ENCODE measurements around the gene SLC10A3. TPM values are rescaled to one million over a fixed set of nuclear protein-coding genes. Genes with fewer than 3 reads are reported as not detected.
A peak's percentile ranks its signal among the peaks of the same experiment; 100 is the strongest.

Gene SLC10A3
- total and polyA plus RNA-seq, 2 donors (not counting 1 experiment from before 2014, with no cell fraction given): 17.9 to 36.9 TPM

DNA sequence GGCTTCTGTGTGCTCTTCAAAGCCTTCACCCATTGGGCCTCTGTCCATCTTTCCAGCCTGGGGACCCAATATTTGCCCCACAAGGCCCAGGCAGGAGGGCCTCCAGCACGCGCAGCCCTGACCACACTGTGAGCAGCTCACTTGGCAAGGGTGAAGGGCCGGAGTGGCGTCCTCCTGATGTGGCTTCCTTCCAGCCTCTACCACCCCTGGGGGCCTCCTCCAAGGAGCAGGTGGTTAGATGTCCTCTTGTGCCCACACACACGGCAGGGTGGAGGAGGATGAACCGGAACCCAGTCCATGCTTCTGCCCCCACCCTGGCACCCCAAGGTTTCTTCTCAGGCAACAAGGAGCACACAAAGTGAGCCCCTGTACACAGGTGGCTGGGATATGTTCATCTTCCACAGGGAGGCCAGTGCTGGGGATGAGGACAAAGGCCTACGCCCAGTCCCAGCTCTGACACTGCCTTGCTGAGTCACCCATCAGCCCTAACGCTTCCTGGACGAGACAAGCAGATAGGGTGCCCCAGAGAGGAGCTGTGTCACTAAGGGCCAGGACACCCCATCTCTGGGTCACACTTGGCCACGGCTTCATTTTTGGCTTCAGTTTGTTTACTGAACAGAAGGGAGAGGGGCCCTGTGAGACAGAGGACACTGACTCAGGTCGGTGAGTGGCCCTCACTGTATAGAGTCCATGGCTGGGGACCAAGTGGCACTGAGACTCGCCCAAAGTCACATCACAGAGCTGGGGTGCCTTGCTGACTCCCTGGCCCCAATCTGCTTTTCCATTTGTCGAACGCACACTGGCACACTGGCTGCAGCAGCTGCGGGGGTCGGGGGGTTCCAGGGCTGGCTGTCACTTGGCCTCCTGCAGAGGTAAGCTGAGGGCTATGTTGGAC, 5.9 kb downstream of the SLC10A3 start:
- H2AFZ ChIP-seq (ENCODE audit: insufficient read depth, low read depth, low read length, poor library complexity, severe bottlenecking): no peak overlapping the region
- CTCF ChIA-PET: interaction anchor here (2.7 kb wide), 1 partner anchor 43 kb away, joined by 12 read pairs; no protein-coding TSS in a partner anchor

More for the DNA sequence above, 5.9 kb downstream of the SLC10A3 start:
- ATAC-seq (ENCODE audit: low read depth) (no peak), DNase-seq (no peak)
- Histone ChIP-seq H3K79me2 (ENCODE audit: control insufficient read depth, insufficient read depth, low read length) (peaks cover 15% of the 10 kb centered on the region), H3K27me3 (replicated peaks in 1 of 4; ENCODE audit: control extremely low read depth in 1 of 4, control insufficient read depth in 3 of 4, insufficient read depth in 4 of 4, low read length in 3 of 4) (no peaks in the 10 kb centered on the region), H3K27ac (ENCODE audit: low read length in 2 of 2) (no peak overlapping the region), H3K9me3 (ENCODE audit: control extremely low read depth in 1 of 3, control insufficient read depth in 2 of 3, insufficient read depth in 1 of 3, low read length in 2 of 3) (no peaks in the 10 kb centered on the region), H3K9ac (ENCODE audit: low read length) (no peak overlapping the region), H4K20me1 (ENCODE audit: control insufficient read depth, insufficient read depth, low read length, poor library complexity, severe bottlenecking) (no peaks in the 10 kb centered on the region), H3K4me3 (ENCODE audit: control extremely low read depth in 1 of 5, extremely low read depth in 1 of 5, insufficient read depth in 1 of 5, low read depth in 2 of 5, low read length in 4 of 5) (no peak overlapping the region), H3K4me1 (ENCODE audit: control insufficient read depth in 2 of 2, insufficient read depth in 2 of 2, low read length in 2 of 2) (peaks cover 9 to 36% of the 10 kb centered on the region in 2 donors), H3K36me3 (replicated peaks in 1 of 2; ENCODE audit: control extremely low read depth in 1 of 2, control insufficient read depth in 1 of 2, extremely low read depth in 1 of 2, insufficient read depth in 2 of 2, low read length in 1 of 2) (peaks cover 0 to 13% of the 10 kb centered on the region in 2 experiments), H3K4me2 (replicated peaks; ENCODE audit: low read depth, low read length, poor library complexity, severe bottlenecking) (peak overlapping the region; percentile 82)
- intact Hi-C loops (cut with micrococcal nuclease): no loop called here
- WGBS (ENCODE audit: insufficient coverage): 90% methylated on average over 12 of the region's 16 CpGs
- POLR2A ChIA-PET: no interaction called here
- H3K27ac Mint-ChIP-seq: no peak overlapping the region
- H3K9me3 Mint-ChIP-seq (ENCODE audit: insufficient read depth): no peaks in the 10 kb centered on the region
- peak overlapping the region; percentile 26 for H3K4me3 Mint-ChIP-seq
- H3K27me3 Mint-ChIP-seq: no peaks in the 10 kb centered on the region
- H3K4me1 Mint-ChIP-seq: peaks cover 19% of the 10 kb centered on the region
- TF ChIP-seq CTCF (IDR thresholded peaks at IDR 0.05) (no peak), EZH2 (IDR thresholded peaks at IDR 0.05; ENCODE audit: borderline replicate concordance, insufficient read depth, low read depth, low read length, poor library complexity, severe bottlenecking) (no peak)

Data from B cell (primary cell).